Calu3 (cell line): Measurements from ENCODE around the gene SULT1B1. TPM values are rescaled to one million over a fixed set of nuclear protein-coding genes. Genes with fewer than 3 reads are reported as not detected.
A peak's percentile ranks its signal among the peaks of the same experiment; 100 is the strongest.
"Not testable (repeated sequence)": the region's sequence is repeated elsewhere in the genome, so short reads cannot be mapped to it uniquely, and the experiment has no call there.

ENCODE experiments used
- BruUV-seq: library from RNA; stranded (reverse); fragments of 400-500 nt; replicated peaks from 2 replicates; lab custom pipeline; 2021; lab: Mats Ljungman, UMichigan
- CTCF ChIA-PET: fragments of 300-600 bp; sonication (Branson Sonifier 250); formaldehyde crosslinking; loops from one replicate; lab custom pipeline; 2022; ENCODE audit warnings: antibody characterized with exemption; lab: Charles Lee
- DNase-seq: peaks from one replicate; pipeline ENCODE4 v3.0.0; 2022
- H3K27ac Mint-ChIP-seq: one replicate; pipeline ENCODE4 v1.8.0; 2022; ENCODE audit warnings: mixed read lengths; ENCODE audit not compliant: unreplicated experiment
- H3K27me3 Mint-ChIP-seq: one replicate; pipeline ENCODE4 v1.8.0; 2022; ENCODE audit warnings: mixed read lengths; ENCODE audit not compliant: unreplicated experiment
- H3K36me3 Mint-ChIP-seq: one replicate; pipeline ENCODE4 v1.8.0; 2022; ENCODE audit warnings: mild to moderate bottlenecking, moderate library complexity, mixed read lengths; ENCODE audit not compliant: insufficient read depth, unreplicated experiment
- H3K4me1 Mint-ChIP-seq: one replicate; pipeline ENCODE4 v1.8.0; 2022; ENCODE audit warnings: mild to moderate bottlenecking, low read depth, mixed read lengths; ENCODE audit not compliant: unreplicated experiment
- H3K4me3 Mint-ChIP-seq: one replicate; pipeline ENCODE4 v1.8.0; 2022; ENCODE audit warnings: mild to moderate bottlenecking, low read depth, moderate library complexity, mixed read lengths; ENCODE audit not compliant: unreplicated experiment
- H3K9me3 Mint-ChIP-seq: one replicate; pipeline ENCODE4 v1.8.0; 2022; ENCODE audit warnings: low read depth, mixed read lengths; ENCODE audit not compliant: unreplicated experiment
- intact Hi-C: fragments of 100-400 bp; cut with micrococcal nuclease; formaldehyde crosslinking; loops from one replicate; pipeline ENCODE4 v1.10.0; 2022; ENCODE audit not compliant: unreplicated experiment
- total RNA-seq: library from RNA; stranded (reverse); gene quantifications from 2 replicates; pipeline ENCODE4 v1.2.3, GENCODE V29; 2022
- TF ChIP-seq, protein P1 (sequence below): fragments of 200-600 bp; IDR thresholded peaks from one replicate; pipeline ENCODE4 v1.8.0; 2022; ENCODE audit warnings: antibody characterized with exemption; ENCODE audit not compliant: unreplicated experiment

Gene SULT1B1
- total RNA-seq, 1 experiment from 2014 or later: 0.26 TPM

DNA sequence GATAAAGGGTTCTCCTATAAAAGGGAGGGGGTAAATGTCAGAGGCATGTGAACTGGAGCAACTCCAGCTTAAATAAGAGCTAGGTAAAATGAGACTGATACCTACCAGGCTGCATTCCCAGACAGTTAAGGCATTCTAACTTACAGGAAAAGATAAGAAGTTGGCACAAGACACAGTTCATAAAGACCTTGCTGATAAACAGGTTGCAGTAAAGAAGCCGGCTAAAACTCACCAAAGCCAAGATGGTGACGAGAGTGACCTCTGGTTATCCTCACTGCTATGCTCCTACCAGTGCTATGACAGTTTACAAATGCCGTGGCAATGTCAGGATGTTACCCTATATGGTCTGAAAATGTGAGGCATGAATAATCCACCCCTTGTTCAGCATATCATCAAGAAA lies 13.1 kb upstream of the SULT1B1 start:
- Mint-ChIP-seq H3K27ac (no peak overlapping the region), H3K4me3 (no peak overlapping the region), H3K9me3 (no peaks in the 10 kb centered on the region), H3K4me1 (peaks cover 28% of the 10 kb centered on the region), H3K36me3 (no peaks in the 10 kb centered on the region), H3K27me3 (no peaks in the 10 kb centered on the region)
- CTCF ChIA-PET: no interaction called here
- DNase-seq: peak; percentile 15
- TF ChIP-seq, protein P1, sequence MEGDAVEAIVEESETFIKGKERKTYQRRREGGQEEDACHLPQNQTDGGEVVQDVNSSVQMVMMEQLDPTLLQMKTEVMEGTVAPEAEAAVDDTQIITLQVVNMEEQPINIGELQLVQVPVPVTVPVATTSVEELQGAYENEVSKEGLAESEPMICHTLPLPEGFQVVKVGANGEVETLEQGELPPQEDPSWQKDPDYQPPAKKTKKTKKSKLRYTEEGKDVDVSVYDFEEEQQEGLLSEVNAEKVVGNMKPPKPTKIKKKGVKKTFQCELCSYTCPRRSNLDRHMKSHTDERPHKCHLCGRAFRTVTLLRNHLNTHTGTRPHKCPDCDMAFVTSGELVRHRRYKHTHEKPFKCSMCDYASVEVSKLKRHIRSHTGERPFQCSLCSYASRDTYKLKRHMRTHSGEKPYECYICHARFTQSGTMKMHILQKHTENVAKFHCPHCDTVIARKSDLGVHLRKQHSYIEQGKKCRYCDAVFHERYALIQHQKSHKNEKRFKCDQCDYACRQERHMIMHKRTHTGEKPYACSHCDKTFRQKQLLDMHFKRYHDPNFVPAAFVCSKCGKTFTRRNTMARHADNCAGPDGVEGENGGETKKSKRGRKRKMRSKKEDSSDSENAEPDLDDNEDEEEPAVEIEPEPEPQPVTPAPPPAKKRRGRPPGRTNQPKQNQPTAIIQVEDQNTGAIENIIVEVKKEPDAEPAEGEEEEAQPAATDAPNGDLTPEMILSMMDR: no peak
- BruUV-seq: no TSS peak
- intact Hi-C loops: loop anchor here (10.0 kb wide), 1 partner anchor 59 kb away; no protein-coding TSS in a partner anchor

DNA sequence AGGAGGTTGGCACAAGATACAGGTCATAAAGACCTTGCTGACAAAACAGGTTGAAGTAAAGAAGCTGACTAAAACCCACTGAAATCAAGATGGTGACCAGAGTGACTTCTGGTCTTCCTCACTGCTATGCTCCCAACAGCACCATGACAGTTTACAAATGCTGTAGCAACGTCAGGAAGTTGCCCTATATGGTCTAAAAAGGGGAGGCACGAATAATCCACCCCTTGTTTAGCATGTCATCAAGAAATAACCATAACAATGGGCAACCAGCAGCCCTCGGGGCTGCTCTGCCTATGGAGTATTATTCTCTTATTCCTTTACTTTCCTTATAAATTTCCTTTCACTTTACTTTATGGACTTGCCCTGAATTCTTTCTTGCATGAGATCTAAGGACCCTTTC lies 8.1 kb upstream of the SULT1B1 start:
- BruUV-seq, H3K4me3 Mint-ChIP-seq, DNase-seq, H3K36me3 Mint-ChIP-seq, H3K27ac Mint-ChIP-seq, intact Hi-C loops, H3K27me3 Mint-ChIP-seq, H3K9me3 Mint-ChIP-seq, H3K4me1 Mint-ChIP-seq: not testable (repeated sequence)
- CTCF ChIA-PET: interaction anchor here (1.2 kb wide), 1 partner anchor 55 kb away, joined by 3 read pairs; no protein-coding TSS in a partner anchor

GRCh38 chr4:69765751-69766150 lies 5.3 kb upstream of the SULT1B1 start:
- H3K27me3 Mint-ChIP-seq: no peaks in the 10 kb centered on the region
- intact Hi-C loops: no loop called here

DNA sequence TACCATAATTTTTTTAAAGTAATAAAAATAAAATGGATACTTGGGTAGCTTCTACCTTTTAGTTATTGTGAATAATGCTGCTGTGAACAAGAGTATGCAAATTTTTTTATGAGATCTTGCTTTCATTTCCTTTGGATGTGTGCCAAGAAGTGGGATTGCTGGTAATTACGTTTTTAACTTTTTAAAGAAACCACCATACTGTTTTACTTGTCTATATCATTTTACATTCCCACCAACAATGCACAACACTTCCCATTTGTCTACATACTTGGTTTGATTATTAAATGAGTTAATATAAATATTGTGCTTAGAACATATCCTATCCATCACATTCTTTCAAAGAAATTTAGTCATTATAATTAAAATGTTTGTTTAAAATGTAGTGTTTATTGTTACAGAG lies 3.9 kb upstream of the SULT1B1 start:
- CTCF ChIA-PET: no interaction called here
- Mint-ChIP-seq H3K9me3 (no peaks in the 10 kb centered on the region), H3K4me3 (no peak overlapping the region), H3K36me3 (no peaks in the 10 kb centered on the region), H3K27ac (no peak overlapping the region), H3K4me1 (peaks cover 12% of the 10 kb centered on the region), H3K27me3 (no peaks in the 10 kb centered on the region)
- TF ChIP-seq, protein P1: no peak
- no TSS peak for BruUV-seq
- intact Hi-C loops: no loop called here
- DNase-seq: no peak

More at GRCh38 chr4:69765751-69766150, 5.3 kb upstream of the SULT1B1 start:
- CTCF ChIA-PET: interaction anchor here (0.9 kb wide), 1 partner anchor 31 kb away, joined by 5 read pairs; no protein-coding TSS in a partner anchor
- no peak for DNase-seq
- Mint-ChIP-seq H3K9me3 (no peaks in the 10 kb centered on the region), H3K4me1 (peaks cover 7% of the 10 kb centered on the region), H3K36me3 (no peaks in the 10 kb centered on the region), H3K4me3 (no peak overlapping the region), H3K27ac (no peak overlapping the region)
- no TSS peak for BruUV-seq
- TF ChIP-seq, protein P1: no peak

GRCh38 chr4:69763233-69763632 lies 2.8 kb upstream of the SULT1B1 start:
- TF ChIP-seq, protein P1: no peak
- no TSS peak for BruUV-seq
- CTCF ChIA-PET: no interaction called here
- H3K4me1 Mint-ChIP-seq: peaks cover 11% of the 10 kb centered on the region
- no peak overlapping the region for H3K4me3 Mint-ChIP-seq
- H3K27me3 Mint-ChIP-seq: no peaks in the 10 kb centered on the region
- DNase-seq: no peak
- no peaks in the 10 kb centered on the region for H3K36me3 Mint-ChIP-seq
- no peak overlapping the region for H3K27ac Mint-ChIP-seq
- intact Hi-C loops: no loop called here
- no peaks in the 10 kb centered on the region for H3K9me3 Mint-ChIP-seq
